ENCODE measurements around the gene MRGPRE.

The MRGPRE gene

GRCh38 chr11:3208272-3208671 is 23.9 kb downstream of the MRGPRE start:
- TF ChIP-seq CTCF (IDR thresholded peaks at IDR 0.05; ENCODE audit: extremely low read depth, missing control alignments), result no peak
- no peak for DNase-seq (ENCODE audit: low spot score)

GRCh38 chr11:3207526-3208189 is 24.6 kb downstream of the MRGPRE start:
- TF ChIP-seq CTCF (IDR thresholded peaks at IDR 0.05; ENCODE audit: extremely low read depth, missing control alignments), result no peak
- DNase-seq (ENCODE audit: low spot score), result no peak

- no peak for TF ChIP-seq CTCF (IDR thresholded peaks at IDR 0.05; ENCODE audit: extremely low read depth, missing control alignments)
- DNase-seq (ENCODE audit: low spot score), result no peak
Measured at GRCh38 chr11:3206922-3207204, 25.4 kb downstream of the MRGPRE start.

- DNase-seq (ENCODE audit: low spot score), result no peak
- TF ChIP-seq CTCF (IDR thresholded peaks at IDR 0.05; ENCODE audit: extremely low read depth, missing control alignments), result no peak
Measured at GRCh38 chr11:3206156-3206921, 25.9 kb downstream of the MRGPRE start.

GRCh38 chr11:3205261-3206155 is 26.7 kb downstream of the MRGPRE start:
- DNase-seq (ENCODE audit: low spot score), result no peak
- no peak for TF ChIP-seq CTCF (IDR thresholded peaks at IDR 0.05; ENCODE audit: extremely low read depth, missing control alignments)

- DNase-seq (ENCODE audit: low spot score), result no peak
- TF ChIP-seq CTCF (IDR thresholded peaks at IDR 0.05; ENCODE audit: extremely low read depth, missing control alignments), result no peak
Measured at GRCh38 chr11:3204141-3205015, 27.8 kb downstream of the MRGPRE start.

All from GM20000 (cell line).